Muscle layer of colon (tissue), 2 donors: Measurements from ENCODE around the gene PUS1.
A peak's percentile ranks its signal among the peaks of the same experiment; 100 is the strongest.

Experiments used
- H3K27ac ChIP-seq: one replicate; pipeline ENCODE4 v1.7.0; 2013; ENCODE audit warnings: low read depth, mild to moderate bottlenecking, low read length, moderate library complexity
- H3K27me3 ChIP-seq, 2 donors: one replicate each; pipeline ENCODE4 v1.7.0; 2013; ENCODE audit warnings: low read length in 2 of 2, mild to moderate bottlenecking in 2 of 2; ENCODE audit not compliant: insufficient read depth in 2 of 2, control insufficient read depth in 1 of 2
- H3K36me3 ChIP-seq: one replicate; pipeline ENCODE4 v1.7.0; 2013; ENCODE audit warnings: mild to moderate bottlenecking, low read length; ENCODE audit not compliant: insufficient read depth
- H3K4me1 ChIP-seq: one replicate; pipeline ENCODE4 v1.7.0; 2013; ENCODE audit warnings: mild to moderate bottlenecking, low read length; ENCODE audit not compliant: insufficient read depth
- H3K4me3 ChIP-seq, 2 donors: one replicate each; pipeline ENCODE4 v1.7.0; 2013; ENCODE audit warnings: low read length in 2 of 2, low read depth in 1 of 2, mild to moderate bottlenecking in 1 of 2, moderate library complexity in 1 of 2
- H3K9ac ChIP-seq: one replicate; pipeline ENCODE4 v1.7.0; 2013; ENCODE audit warnings: low read length
- H3K9me3 ChIP-seq: one replicate; pipeline ENCODE4 v1.7.0; 2013; ENCODE audit warnings: mild to moderate bottlenecking, low read length
- donor health status: abdominal sarcoma.
- donor health status: Adenocarcinoma of cecum.

Gene PUS1

GRCh38 chr12:131919366-131920156 is 9.5 kb upstream of the PUS1 start:
- peaks cover 40% of the 10 kb centered on the region for H3K36me3 ChIP-seq
- no peak overlapping the region for H3K9ac ChIP-seq
- H3K27me3 ChIP-seq, result no peaks in the 10 kb centered on the region
- no peaks in the 10 kb centered on the region for H3K9me3 ChIP-seq
- no peaks in the 10 kb centered on the region for H3K4me1 ChIP-seq
- no peak overlapping the region for H3K27ac ChIP-seq
- H3K4me3 ChIP-seq, result no peak overlapping the region

GRCh38 chr12:131920157-131920508 is 8.9 kb upstream of the PUS1 start:
- Histone ChIP-seq H3K27ac (no peak overlapping the region), H3K27me3 (no peaks in the 10 kb centered on the region), H3K4me3 (no peak overlapping the region), H3K4me1 (no peaks in the 10 kb centered on the region), H3K9ac (no peak overlapping the region), H3K36me3 (peaks cover 34% of the 10 kb centered on the region), H3K9me3 (no peaks in the 10 kb centered on the region)

- Histone ChIP-seq H3K27me3 (no peaks in the 10 kb centered on the region), H3K4me3 (no peak overlapping the region), H3K9me3 (no peaks in the 10 kb centered on the region), H3K4me1 (no peaks in the 10 kb centered on the region), H3K36me3 (peaks cover 24% of the 10 kb centered on the region), H3K27ac (no peak overlapping the region), H3K9ac (no peak overlapping the region)
Measured at GRCh38 chr12:131920902-131921840, 7.9 kb upstream of the PUS1 start.

GRCh38 chr12:131921866-131922769 is 7.0 kb upstream of the PUS1 start:
- Histone ChIP-seq H3K9me3 (no peaks in the 10 kb centered on the region), H3K27ac (no peak overlapping the region), H3K36me3 (peaks cover 18% of the 10 kb centered on the region), H3K4me1 (no peaks in the 10 kb centered on the region), H3K9ac (no peak overlapping the region), H3K4me3 (no peak overlapping the region), H3K27me3 (no peaks in the 10 kb centered on the region)

- no peaks in the 10 kb centered on the region for H3K9me3 ChIP-seq
- H3K27ac ChIP-seq, result no peak overlapping the region
- no peak overlapping the region for H3K4me3 ChIP-seq
- H3K9ac ChIP-seq, result no peak overlapping the region
- peaks cover 18% of the 10 kb centered on the region for H3K36me3 ChIP-seq
- H3K27me3 ChIP-seq, result no peaks in the 10 kb centered on the region
- no peaks in the 10 kb centered on the region for H3K4me1 ChIP-seq
Measured at GRCh38 chr12:131922772-131923171, 6.3 kb upstream of the PUS1 start.

- Histone ChIP-seq H3K4me1 (no peaks in the 10 kb centered on the region), H3K4me3 (no peak overlapping the region), H3K9ac (no peak overlapping the region), H3K9me3 (no peaks in the 10 kb centered on the region), H3K27ac (no peak overlapping the region), H3K27me3 (no peaks in the 10 kb centered on the region), H3K36me3 (peaks cover 18% of the 10 kb centered on the region)
Measured at GRCh38 chr12:131923260-131923659, 5.8 kb upstream of the PUS1 start.

GRCh38 chr12:131927110-131928079 is 1.7 kb upstream of the PUS1 start:
- peaks cover 3% of the 10 kb centered on the region for H3K36me3 ChIP-seq
- H3K9me3 ChIP-seq, result no peaks in the 10 kb centered on the region
- peak overlapping the region; percentile 23 for H3K27ac ChIP-seq
- H3K4me3 ChIP-seq, result no peak overlapping the region
- H3K4me1 ChIP-seq, result peaks cover 8% of the 10 kb centered on the region
- no peaks in the 10 kb centered on the region for H3K27me3 ChIP-seq
- H3K9ac ChIP-seq, result no peak overlapping the region

GRCh38 chr12:131928080-131928710 is 881 bp upstream of the PUS1 start:
- H3K9ac ChIP-seq, result no peak overlapping the region
- peaks cover 8% of the 10 kb centered on the region for H3K4me1 ChIP-seq
- H3K27ac ChIP-seq, result peak overlapping the region; percentile 85
- no peaks in the 10 kb centered on the region for H3K9me3 ChIP-seq
- peak overlapping the region; percentile 60 to 80 for H3K4me3 ChIP-seq
- H3K27me3 ChIP-seq, result no peaks in the 10 kb centered on the region
- H3K36me3 ChIP-seq, result peaks cover 11% of the 10 kb centered on the region

GRCh38 chr12:131929581-131930456 is 743 bp downstream of the PUS1 start:
- Histone ChIP-seq H3K4me1 (peaks cover 8% of the 10 kb centered on the region), H3K9ac (no peak overlapping the region), H3K9me3 (no peaks in the 10 kb centered on the region), H3K27ac (peak overlapping the region; percentile 44), H3K27me3 (no peaks in the 10 kb centered on the region), H3K4me3 (peak overlapping the region; percentile 74 to 99), H3K36me3 (peaks cover 21% of the 10 kb centered on the region)
